Measurements from ENCODE around the gene SZT2.
"Not testable (repeated sequence)": the region's sequence is repeated elsewhere in the genome, so short reads cannot be mapped to it uniquely, and the experiment has no call there.

SZT2 gene

DNA sequence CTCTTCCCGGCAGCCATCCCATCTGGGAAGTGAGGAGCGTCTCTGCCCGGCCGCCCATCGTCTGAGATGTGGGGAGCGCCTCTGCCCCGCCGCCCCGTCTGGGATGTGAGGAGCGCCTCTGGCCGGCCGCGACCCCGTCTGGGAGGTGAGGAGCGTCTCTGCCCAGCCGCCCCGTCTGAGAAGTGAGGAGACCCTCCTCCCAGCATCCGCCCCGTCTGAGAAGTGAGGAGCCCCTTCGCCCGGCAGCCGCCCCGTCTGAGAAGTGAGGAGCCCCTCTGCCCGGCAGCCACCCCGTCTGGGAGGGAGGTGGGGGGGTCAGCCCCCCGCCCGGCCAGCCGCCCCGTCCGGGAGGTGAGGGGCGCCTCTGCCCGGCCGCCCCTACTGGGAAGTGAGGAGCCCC, 112.1 kb downstream of the SZT2 start:
- DNase-seq, result not testable (repeated sequence)

DNA sequence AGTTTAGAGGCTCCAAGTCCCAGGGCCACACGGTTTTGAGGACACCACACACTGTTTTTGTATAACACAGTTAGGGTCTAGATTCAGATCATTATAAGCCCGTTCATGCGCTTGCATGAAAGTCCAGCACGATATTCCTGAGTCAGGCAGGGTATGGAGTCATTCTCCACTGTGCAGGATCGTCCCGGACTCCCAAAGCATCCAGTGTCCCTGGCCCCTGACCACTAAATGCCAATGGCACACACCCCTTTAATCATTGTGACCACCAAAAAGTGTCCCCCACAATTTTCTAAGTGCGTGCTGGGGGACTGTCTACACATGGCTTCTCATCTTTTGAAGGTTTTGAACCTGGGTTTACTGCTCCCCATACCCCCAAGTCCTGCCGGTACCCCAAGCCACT, 113.8 kb downstream of the SZT2 start:
- DNase-seq, result no peak
